Measurements from ENCODE around the gene YJEFN3. TPM values are rescaled to one million over a fixed set of nuclear protein-coding genes. Genes with fewer than 3 reads are reported as not detected.
A peak's percentile ranks its signal among the peaks of the same experiment; 100 is the strongest.

The YJEFN3 gene
- total RNA-seq, 2 donors from 2014 or later = 7.3 to 12.6 TPM

GRCh38 chr19:19488875-19489690 is 39.6 kb upstream of the YJEFN3 start:
- peaks cover 39% of the 10 kb centered on the region for H3K4me1 Mint-ChIP-seq
- H3K4me1 ChIP-seq (ENCODE audit: control insufficient read depth, insufficient read depth, low read length) = peaks cover 13% of the 10 kb centered on the region

GRCh38 chr19:19489804-19490204 is 38.9 kb upstream of the YJEFN3 start:
- peak overlapping the region; percentile 96 for H3K27ac Mint-ChIP-seq
- peaks cover 26% of the 10 kb centered on the region for H3K36me3 Mint-ChIP-seq (ENCODE audit: low read depth)
- H3K9me3 ChIP-seq (ENCODE audit: control insufficient read depth, low read length) = no peaks in the 10 kb centered on the region
- H3K27ac ChIP-seq (ENCODE audit: low read depth, low read length) = peak overlapping the region; percentile 94
- peaks cover 27% of the 10 kb centered on the region for H3K36me3 ChIP-seq (ENCODE audit: control insufficient read depth, insufficient read depth, low read length)
- 90% methylated on average over 8 to 9 of the region's 9 CpGs for WGBS, 2 experiments (ENCODE audit: insufficient coverage in 1 of 2, insufficient read length in 1 of 2)
- no peak overlapping the region for H3K4me3 ChIP-seq (ENCODE audit: low read length)
- H3K27me3 Mint-ChIP-seq (ENCODE audit: insufficient read depth) = no peaks in the 10 kb centered on the region
- TF ChIP-seq CTCF (conservative IDR thresholded peaks at IDR 0.05) = no peak
- no peaks in the 10 kb centered on the region for H3K9me3 Mint-ChIP-seq
- H3K27me3 ChIP-seq (ENCODE audit: control insufficient read depth, insufficient read depth, low read length, poor library complexity, severe bottlenecking) = no peaks in the 10 kb centered on the region
- H3K4me3 Mint-ChIP-seq = no peak overlapping the region
- H3K9ac ChIP-seq (ENCODE audit: extremely low read depth, low read length, poor library complexity, severe bottlenecking) = no peak overlapping the region
- peaks cover 39% of the 10 kb centered on the region for H3K4me1 Mint-ChIP-seq
- DNase-seq = peak; percentile 59
- H3K4me1 ChIP-seq (ENCODE audit: control insufficient read depth, insufficient read depth, low read length) = peaks cover 13% of the 10 kb centered on the region

More at GRCh38 chr19:19488875-19489690, 39.6 kb upstream of the YJEFN3 start:
- Histone ChIP-seq H3K4me3 (ENCODE audit: low read length) (no peak overlapping the region), H3K9ac (ENCODE audit: extremely low read depth, low read length, poor library complexity, severe bottlenecking) (peak overlapping the region; percentile 58), H3K27me3 (ENCODE audit: control insufficient read depth, insufficient read depth, low read length, poor library complexity, severe bottlenecking) (no peaks in the 10 kb centered on the region), H3K27ac (ENCODE audit: low read depth, low read length) (peak overlapping the region; percentile 94), H3K36me3 (ENCODE audit: control insufficient read depth, insufficient read depth, low read length) (peaks cover 20% of the 10 kb centered on the region), H3K9me3 (ENCODE audit: control insufficient read depth, low read length) (no peaks in the 10 kb centered on the region)
- Mint-ChIP-seq H3K27ac (peak overlapping the region; percentile 96), H3K27me3 (ENCODE audit: insufficient read depth) (no peaks in the 10 kb centered on the region), H3K36me3 (ENCODE audit: low read depth) (peaks cover 21% of the 10 kb centered on the region), H3K4me3 (peak overlapping the region; percentile 29), H3K9me3 (no peaks in the 10 kb centered on the region)
- 56 to 73% methylated on average over 9 to 14 of the region's 14 CpGs for WGBS, 2 experiments (ENCODE audit: insufficient coverage in 1 of 2, insufficient read length in 1 of 2)
- no peak for TF ChIP-seq CTCF (conservative IDR thresholded peaks at IDR 0.05)
- peak; percentile 94 for DNase-seq

- Mint-ChIP-seq H3K4me1 (peaks cover 37% of the 10 kb centered on the region), H3K36me3 (ENCODE audit: low read depth) (peaks cover 29% of the 10 kb centered on the region), H3K27me3 (ENCODE audit: insufficient read depth) (no peaks in the 10 kb centered on the region), H3K4me3 (no peak overlapping the region), H3K27ac (peak overlapping the region; percentile 96), H3K9me3 (no peaks in the 10 kb centered on the region)
- Histone ChIP-seq H3K9me3 (ENCODE audit: control insufficient read depth, low read length) (no peaks in the 10 kb centered on the region), H3K27ac (ENCODE audit: low read depth, low read length) (peak overlapping the region; percentile 94), H3K9ac (ENCODE audit: extremely low read depth, low read length, poor library complexity, severe bottlenecking) (no peak overlapping the region), H3K27me3 (ENCODE audit: control insufficient read depth, insufficient read depth, low read length, poor library complexity, severe bottlenecking) (no peaks in the 10 kb centered on the region), H3K4me1 (ENCODE audit: control insufficient read depth, insufficient read depth, low read length) (peaks cover 13% of the 10 kb centered on the region), H3K36me3 (ENCODE audit: control insufficient read depth, insufficient read depth, low read length) (peaks cover 29% of the 10 kb centered on the region), H3K4me3 (ENCODE audit: low read length) (no peak overlapping the region)
- WGBS, 2 experiments (ENCODE audit: insufficient coverage in 1 of 2, insufficient read length in 1 of 2) = 54 to 59% methylated on average over 18 to 20 of the region's 20 CpGs
- peak; percentile 91 for TF ChIP-seq CTCF (conservative IDR thresholded peaks at IDR 0.05)
- DNase-seq = peak; percentile 93
Measured at GRCh38 chr19:19490214-19490968, 38.3 kb upstream of the YJEFN3 start.

Data from endodermal cell (in vitro differentiated cells).